Measurements from ENCODE around the gene CLPX.
A peak's percentile ranks its signal among the peaks of the same experiment; 100 is the strongest.

The CLPX gene

GRCh38 chr15:65115086-65115485 is 70.1 kb downstream of the CLPX start, which contains the start of gene UBAP1L:
UBAP1L (minus strand) TSS chr15:65115200; CDS start chr15:65106215, 8,985 bp downstream.
- Mint-ChIP-seq H3K27me3 (ENCODE audit: low read depth, poor library complexity) (no peaks in the 10 kb centered on the region), H3K36me3 (ENCODE audit: low read depth) (peaks cover 71% of the 10 kb centered on the region), H3K4me3 (no peak within 1 kb of the TSS), H3K27ac (peak within 1 kb of the TSS; percentile 17), H3K4me1 (peaks cover 9% of the 10 kb centered on the region), H3K9me3 (no peaks in the 10 kb centered on the region)
- DNase-seq: no peak
- TF ChIP-seq CTCF (IDR thresholded peaks at IDR 0.05): no peak

DNA sequence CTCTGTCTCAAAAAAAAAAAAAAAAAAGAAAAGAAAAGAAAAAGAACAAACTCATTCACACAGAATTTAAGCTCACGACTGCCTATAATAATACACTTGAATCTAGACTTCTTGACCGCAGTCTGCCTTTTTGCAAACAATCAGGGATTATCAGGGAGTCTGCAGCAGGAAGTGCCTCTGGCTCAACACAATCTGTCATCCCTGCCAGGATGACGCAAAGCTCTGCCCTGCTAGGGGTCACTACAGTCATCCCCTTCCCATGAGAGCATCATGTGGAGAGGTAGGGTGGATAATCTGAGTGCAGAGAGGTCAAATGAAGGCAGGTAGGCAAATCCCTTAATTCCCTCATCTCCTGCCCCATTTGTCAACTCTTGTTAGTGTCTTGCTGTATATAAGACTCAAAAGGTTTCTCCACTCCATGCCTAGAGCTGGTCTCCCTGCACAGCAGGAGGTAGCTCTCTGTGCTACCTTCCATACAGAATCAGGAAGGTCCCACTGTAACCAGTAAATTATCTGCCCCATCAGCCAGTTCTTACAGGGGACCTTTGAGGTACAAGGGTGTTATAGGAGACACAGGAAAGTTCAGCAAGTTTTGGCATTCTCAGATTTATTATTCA is 74.4 kb downstream of the CLPX start:
- no peak for DNase-seq
- Mint-ChIP-seq H3K27me3 (ENCODE audit: low read depth, poor library complexity) (no peaks in the 10 kb centered on the region), H3K36me3 (ENCODE audit: low read depth) (peaks cover 58% of the 10 kb centered on the region), H3K9me3 (no peaks in the 10 kb centered on the region), H3K27ac (peak overlapping the region; percentile 94), H3K4me1 (peaks cover 9% of the 10 kb centered on the region), H3K4me3 (no peak overlapping the region)
- no peak for TF ChIP-seq CTCF (IDR thresholded peaks at IDR 0.05)

DNA sequence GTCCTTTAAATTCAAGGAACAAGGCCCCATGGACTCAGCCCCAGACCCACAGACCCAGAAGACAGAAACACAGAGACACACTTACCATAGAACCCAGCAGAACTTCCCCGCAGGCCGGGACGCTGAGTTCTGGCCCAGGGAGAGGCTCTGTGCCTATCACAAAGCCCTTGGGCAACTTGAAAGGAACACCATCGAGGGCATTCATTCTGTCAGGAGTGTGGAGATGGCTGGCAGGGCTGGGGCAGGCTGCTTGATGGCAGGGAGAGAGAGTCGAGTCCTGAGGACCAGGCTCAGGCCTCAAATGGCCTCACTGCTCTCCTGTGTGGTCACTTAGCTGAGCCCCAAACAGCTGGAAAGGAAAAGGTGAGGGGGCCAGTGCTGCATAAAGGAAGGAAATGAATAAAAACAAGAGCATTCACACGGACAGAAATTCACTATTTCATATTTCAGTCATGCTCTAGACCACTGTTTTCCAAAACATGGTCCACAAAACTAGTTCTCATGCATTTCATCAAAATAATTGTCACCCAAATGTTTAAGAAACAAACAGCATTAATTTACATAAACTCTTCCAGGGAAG is 79.0 kb downstream of the CLPX start:
- H3K27ac Mint-ChIP-seq: peak overlapping the region; percentile 90

DNA sequence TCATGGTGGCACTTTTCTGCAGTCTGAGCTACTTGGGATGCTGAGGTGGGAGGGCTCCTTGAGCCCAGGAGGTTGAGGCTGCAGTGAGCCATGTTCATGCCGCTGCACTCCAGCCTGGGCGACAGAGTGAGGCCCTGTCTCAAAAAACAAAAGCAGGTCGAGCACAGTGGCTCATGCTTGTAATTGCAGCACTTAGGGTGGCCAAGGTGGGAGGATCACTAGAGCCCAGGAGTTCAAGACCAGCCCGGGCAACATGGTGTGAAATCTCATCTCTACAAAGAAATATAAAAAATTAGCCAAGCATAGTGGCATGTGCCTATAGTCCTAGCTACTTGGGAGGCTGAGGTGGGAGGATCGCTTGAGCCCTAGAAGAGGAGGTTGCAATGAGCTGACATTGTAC is 80.1 kb downstream of the CLPX start:
- H3K4me1 Mint-ChIP-seq: peaks cover 6% of the 10 kb centered on the region
- H3K27me3 Mint-ChIP-seq (ENCODE audit: low read depth, poor library complexity): no peaks in the 10 kb centered on the region
- no peak overlapping the region for H3K4me3 Mint-ChIP-seq
- H3K36me3 Mint-ChIP-seq (ENCODE audit: low read depth): peaks cover 43% of the 10 kb centered on the region
- no peak for DNase-seq
- H3K9me3 Mint-ChIP-seq: no peaks in the 10 kb centered on the region
- no peak overlapping the region for H3K27ac Mint-ChIP-seq
- TF ChIP-seq CTCF (IDR thresholded peaks at IDR 0.05): no peak

More for the DNA sequence above, 79.0 kb downstream of the CLPX start:
- H3K36me3 Mint-ChIP-seq (ENCODE audit: low read depth): peaks cover 45% of the 10 kb centered on the region
- H3K4me3 Mint-ChIP-seq: no peak overlapping the region
- DNase-seq: no peak
- no peaks in the 10 kb centered on the region for H3K9me3 Mint-ChIP-seq
- H3K27me3 Mint-ChIP-seq (ENCODE audit: low read depth, poor library complexity): no peaks in the 10 kb centered on the region
- H3K4me1 Mint-ChIP-seq: peaks cover 13% of the 10 kb centered on the region
- TF ChIP-seq CTCF (IDR thresholded peaks at IDR 0.05): no peak

DNA sequence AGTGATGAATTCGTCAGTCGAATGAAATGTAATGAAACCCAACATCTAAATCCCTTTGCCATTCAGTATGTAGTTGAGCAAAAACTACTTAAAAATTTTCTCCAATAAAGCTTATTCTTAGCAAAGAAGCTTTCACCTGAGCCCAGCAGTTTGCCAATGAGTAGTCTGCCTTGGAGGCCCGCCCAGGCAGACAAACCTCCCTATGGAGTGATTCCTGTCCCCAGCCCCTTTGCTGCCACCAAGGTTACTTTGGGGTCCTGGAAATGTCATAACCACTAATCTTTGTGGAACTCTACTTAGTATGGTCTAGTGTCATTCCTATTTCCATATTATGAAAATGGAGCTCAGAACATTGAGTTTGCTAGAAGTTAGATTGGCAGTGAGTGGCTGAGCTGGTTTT is 82.2 kb downstream of the CLPX start:
- Mint-ChIP-seq H3K36me3 (ENCODE audit: low read depth) (peaks cover 44% of the 10 kb centered on the region), H3K4me1 (peaks cover 6% of the 10 kb centered on the region), H3K27ac (peak overlapping the region; percentile 31), H3K9me3 (no peaks in the 10 kb centered on the region), H3K4me3 (no peak overlapping the region), H3K27me3 (ENCODE audit: low read depth, poor library complexity) (peaks cover 3% of the 10 kb centered on the region)
- no peak for TF ChIP-seq CTCF (IDR thresholded peaks at IDR 0.05)
- DNase-seq: no peak

All from nephron progenitor cell (in vitro differentiated cells).